Mesenchymal stem cell (in vitro differentiated cells and primary cell): Measurements from ENCODE around the gene RALGPS1.

Source experiments
- DNase-seq: peaks from one replicate; pipeline ENCODE4 v3.0.0-alpha.2; 2013
- H2AFZ ChIP-seq: one replicate; pipeline ENCODE4 v1.6.1; 2013; ENCODE audit warnings: low read depth, mild to moderate bottlenecking, control low read depth, inconsistent platforms, low read length, moderate library complexity
- H2AK5ac ChIP-seq: 2 replicates; pipeline ENCODE4 v1.6.1; 2013; ENCODE audit warnings: low read length, moderate library complexity, mild to moderate bottlenecking, inconsistent platforms; ENCODE audit not compliant: severe bottlenecking
- H2BK120ac ChIP-seq: one replicate; pipeline ENCODE4 v1.6.1; 2013; ENCODE audit warnings: low read depth, mild to moderate bottlenecking, inconsistent platforms, low read length, moderate library complexity
- H2BK12ac ChIP-seq, 2 experiments: one replicate each; pipeline ENCODE4 v1.6.1; 2013; ENCODE audit warnings: inconsistent platforms in 2 of 2, low read length in 2 of 2, mild to moderate bottlenecking in 2 of 2, moderate library complexity in 2 of 2, control low read depth in 1 of 2
- H2BK15ac ChIP-seq: one replicate; pipeline ENCODE4 v1.6.1; 2013; ENCODE audit warnings: mild to moderate bottlenecking, low read depth, inconsistent platforms; ENCODE audit not compliant: poor library complexity, severe bottlenecking
- H2BK5ac ChIP-seq: 2 replicates; pipeline ENCODE4 v1.6.1; 2013; ENCODE audit warnings: low read depth, mild to moderate bottlenecking, low read length, control low read depth, inconsistent platforms; ENCODE audit not compliant: poor library complexity, severe bottlenecking
- H3K14ac ChIP-seq, 2 experiments: one replicate each; pipeline ENCODE4 v1.6.1; 2013; ENCODE audit warnings: inconsistent platforms in 2 of 2, low read length in 2 of 2, control low read depth in 1 of 2, mild to moderate bottlenecking in 1 of 2, moderate library complexity in 1 of 2
- H3K18ac ChIP-seq, 2 experiments: one replicate each; pipeline ENCODE4 v1.6.1; 2013; ENCODE audit warnings: inconsistent platforms in 2 of 2, low read length in 2 of 2, control low read depth in 1 of 2, low read depth in 1 of 2, mild to moderate bottlenecking in 1 of 2
- H3K23ac ChIP-seq, 2 experiments: one replicate each; pipeline ENCODE4 v1.6.1; 2013; ENCODE audit warnings: inconsistent platforms in 2 of 2, low read length in 2 of 2, mild to moderate bottlenecking in 2 of 2, moderate library complexity in 2 of 2, control low read depth in 1 of 2
- H3K27ac ChIP-seq: 2 replicates; pipeline ENCODE4 v1.5.1; 2013; ENCODE audit warnings: mild to moderate bottlenecking, moderate library complexity, low read length, control low read depth, inconsistent platforms; ENCODE audit not compliant: poor library complexity, severe bottlenecking
- H3K27me3 ChIP-seq, 2 experiments: 2 replicates each; pipeline versions ENCODE4 v1.6.1 to v1.7.0; 2013; ENCODE audit warnings: low read length in 2 of 2, mild to moderate bottlenecking in 2 of 2, moderate library complexity in 2 of 2, control low read depth in 1 of 2, inconsistent platforms in 1 of 2; ENCODE audit not compliant: control insufficient read depth in 1 of 2, insufficient read depth in 1 of 2
- H3K36me3 ChIP-seq, 2 experiments: 2 replicates each; pipeline versions ENCODE4 v1.6.1 to v1.7.0; 2013; ENCODE audit warnings: low read length in 2 of 2, control low read depth in 1 of 2, inconsistent platforms in 1 of 2, low read depth in 1 of 2, mild to moderate bottlenecking in 1 of 2; ENCODE audit not compliant: insufficient read depth in 2 of 2, control insufficient read depth in 1 of 2
- H3K4ac ChIP-seq, 2 experiments: one replicate each; pipeline ENCODE4 v1.6.1; 2013; ENCODE audit warnings: inconsistent platforms in 2 of 2, low read length in 2 of 2, mild to moderate bottlenecking in 2 of 2, moderate library complexity in 2 of 2, control low read depth in 1 of 2, low read depth in 1 of 2
- H3K4me1 ChIP-seq: 2 replicates; pipeline ENCODE4 v1.6.1; 2013; ENCODE audit warnings: low read depth, low read length, control low read depth; ENCODE audit not compliant: control insufficient read depth, insufficient read depth
- H3K4me2 ChIP-seq: 2 replicates; pipeline ENCODE4 v1.6.1; 2013; ENCODE audit warnings: low read length, mild to moderate bottlenecking, inconsistent platforms; ENCODE audit not compliant: poor library complexity, severe bottlenecking
- H3K4me3 ChIP-seq, 2 experiments: 2 replicates each; pipeline versions ENCODE4 v1.5.1 to v1.7.0; 2013; ENCODE audit warnings: low read length in 2 of 2, mild to moderate bottlenecking in 2 of 2, control low read depth in 1 of 2, low read depth in 1 of 2; ENCODE audit not compliant: insufficient read depth in 1 of 2
- H3K79me1 ChIP-seq: replicated peaks from 2 replicates; pipeline ENCODE4 v1.6.1; 2013; ENCODE audit warnings: mild to moderate bottlenecking, control low read depth, low read length, inconsistent platforms; ENCODE audit not compliant: poor library complexity, severe bottlenecking
- H3K9ac ChIP-seq: 2 replicates; pipeline ENCODE4 v1.7.0; 2013; ENCODE audit warnings: mild to moderate bottlenecking, low read length, moderate library complexity
- H3K9me3 ChIP-seq: 2 replicates; pipeline ENCODE4 v1.7.0; 2013; ENCODE audit warnings: mild to moderate bottlenecking, low read length; ENCODE audit not compliant: control insufficient read depth
- H4K8ac ChIP-seq: one replicate; pipeline ENCODE4 v1.6.1; 2013; ENCODE audit warnings: inconsistent platforms, mild to moderate bottlenecking, low read length, moderate library complexity
- H4K91ac ChIP-seq: one replicate; pipeline ENCODE4 v1.6.1; 2013; ENCODE audit warnings: mild to moderate bottlenecking, low read length, inconsistent platforms
- WGBS: methylation state at CpG from one replicate; pipeline ENCODE4 v1.1.7; 2013; ENCODE audit warnings: mixed read lengths; 5-methylcytosine and 5-hydroxymethylcytosine counted together

The RALGPS1 gene

DNA sequence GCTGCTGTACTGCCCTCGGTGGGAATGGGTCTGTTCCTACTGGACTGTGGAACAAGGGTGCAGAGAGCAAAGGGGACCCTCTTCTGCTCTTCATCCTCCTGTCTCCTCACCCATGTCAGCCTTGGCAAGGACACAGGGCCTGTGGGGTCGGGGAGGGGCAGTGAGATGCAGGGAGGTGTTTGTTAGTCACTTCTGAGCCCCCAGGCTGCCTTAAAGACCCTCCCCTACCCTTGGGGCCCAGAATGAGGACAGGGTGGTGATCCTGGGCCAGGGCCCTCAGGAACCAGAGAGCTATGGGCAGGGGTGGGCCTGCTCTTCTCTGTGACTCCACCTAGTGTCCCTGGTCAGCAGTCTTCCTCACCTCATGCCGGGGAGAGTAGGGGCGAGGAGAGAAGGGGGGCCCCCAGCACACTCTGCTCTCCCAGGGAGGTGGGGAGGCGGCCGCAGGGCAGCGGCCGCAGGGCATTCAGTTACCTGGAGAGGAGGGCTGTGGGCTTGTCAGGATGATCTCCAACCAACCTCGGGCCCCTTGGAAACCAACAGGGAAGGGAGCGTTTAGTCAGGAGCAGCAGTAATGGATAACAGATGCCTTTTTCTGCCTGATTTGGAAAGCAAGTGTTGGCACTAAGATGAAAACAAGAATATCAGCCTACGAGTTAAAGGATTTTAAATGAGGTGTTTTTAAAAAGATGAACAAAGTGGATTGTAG, 288.0 kb downstream of the RALGPS1 start:
- H2BK120ac ChIP-seq: no peak overlapping the region
- H3K23ac ChIP-seq: no peak overlapping the region
- H2AK5ac ChIP-seq: no peak overlapping the region
- no peak for DNase-seq
- H3K79me1 ChIP-seq: no peaks in the 10 kb centered on the region
- no peak overlapping the region for H3K27ac ChIP-seq
- H2AFZ ChIP-seq: no peak overlapping the region
- H3K4me3 ChIP-seq: no peak overlapping the region
- peaks cover 4% of the 10 kb centered on the region for H3K4me1 ChIP-seq
- no peak overlapping the region for H3K4me2 ChIP-seq
- H2BK15ac ChIP-seq: peak overlapping the region; percentile 23
- no peak overlapping the region for H3K14ac ChIP-seq
- no peak overlapping the region for H3K4ac ChIP-seq
- 71% methylated on average over 11 of the region's 11 CpGs for WGBS
- H2BK5ac ChIP-seq: no peak overlapping the region
- peaks cover 14 to 52% of the 10 kb centered on the region in 2 experiments for H3K27me3 ChIP-seq
- H3K18ac ChIP-seq: no peak overlapping the region
- H4K8ac ChIP-seq: no peak overlapping the region
- H3K9me3 ChIP-seq: no peaks in the 10 kb centered on the region
- peak overlapping the region; percentile 11 for H3K9ac ChIP-seq
- H2BK12ac ChIP-seq: no peak overlapping the region
- no peaks in the 10 kb centered on the region for H3K36me3 ChIP-seq
- no peak overlapping the region for H4K91ac ChIP-seq

DNA sequence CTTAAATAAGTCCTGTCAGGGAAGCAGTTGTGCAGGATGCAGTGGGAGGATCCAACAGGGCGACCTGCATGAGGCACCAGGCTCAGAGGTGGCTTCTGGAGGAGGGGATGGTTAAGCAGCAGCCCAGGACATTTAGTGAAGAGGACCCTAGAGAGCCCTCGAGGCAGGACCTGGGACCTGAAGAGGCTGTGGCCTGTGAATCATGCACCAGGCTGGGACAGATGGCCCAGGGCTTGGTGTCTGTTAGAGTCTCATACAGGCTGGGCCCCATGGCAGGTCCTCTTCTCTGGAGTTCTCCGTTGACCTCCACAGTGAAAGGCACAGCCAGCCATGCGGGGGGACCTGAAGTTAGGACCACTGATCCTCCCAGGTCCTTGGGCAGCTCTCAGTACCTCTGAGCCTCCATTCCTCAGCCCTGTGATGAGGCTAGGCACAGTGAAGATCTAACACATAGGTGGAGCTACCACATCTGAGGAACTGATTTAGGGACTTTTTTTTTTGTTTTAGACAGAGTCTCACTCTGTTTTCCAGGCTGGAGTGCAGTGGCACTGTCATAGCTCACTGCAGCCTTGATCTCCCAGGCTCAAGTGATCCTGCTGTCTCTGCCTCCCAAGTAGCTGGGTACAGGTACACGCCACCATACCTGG, 289.2 kb downstream of the RALGPS1 start:
- H3K36me3 ChIP-seq: no peaks in the 10 kb centered on the region
- H3K4me1 ChIP-seq: peaks cover 4% of the 10 kb centered on the region
- no peak overlapping the region for H2AK5ac ChIP-seq
- H4K91ac ChIP-seq: no peak overlapping the region
- WGBS: 89% methylated on average over 5 of the region's 5 CpGs
- H3K4me3 ChIP-seq: no peak overlapping the region
- H3K14ac ChIP-seq: no peak overlapping the region
- no peaks in the 10 kb centered on the region for H3K79me1 ChIP-seq
- H3K4me2 ChIP-seq: no peak overlapping the region
- H3K9me3 ChIP-seq: no peaks in the 10 kb centered on the region
- no peak overlapping the region for H3K9ac ChIP-seq
- H2BK12ac ChIP-seq: no peak overlapping the region
- H2BK5ac ChIP-seq: no peak overlapping the region
- peaks cover 25 to 62% of the 10 kb centered on the region in 2 experiments for H3K27me3 ChIP-seq
- H2BK120ac ChIP-seq: no peak overlapping the region
- H3K4ac ChIP-seq: no peak overlapping the region
- DNase-seq: no peak
- no peak overlapping the region for H2BK15ac ChIP-seq
- H3K27ac ChIP-seq: no peak overlapping the region
- H4K8ac ChIP-seq: no peak overlapping the region
- H3K18ac ChIP-seq: no peak overlapping the region
- H2AFZ ChIP-seq: no peak overlapping the region
- no peak overlapping the region for H3K23ac ChIP-seq

DNA sequence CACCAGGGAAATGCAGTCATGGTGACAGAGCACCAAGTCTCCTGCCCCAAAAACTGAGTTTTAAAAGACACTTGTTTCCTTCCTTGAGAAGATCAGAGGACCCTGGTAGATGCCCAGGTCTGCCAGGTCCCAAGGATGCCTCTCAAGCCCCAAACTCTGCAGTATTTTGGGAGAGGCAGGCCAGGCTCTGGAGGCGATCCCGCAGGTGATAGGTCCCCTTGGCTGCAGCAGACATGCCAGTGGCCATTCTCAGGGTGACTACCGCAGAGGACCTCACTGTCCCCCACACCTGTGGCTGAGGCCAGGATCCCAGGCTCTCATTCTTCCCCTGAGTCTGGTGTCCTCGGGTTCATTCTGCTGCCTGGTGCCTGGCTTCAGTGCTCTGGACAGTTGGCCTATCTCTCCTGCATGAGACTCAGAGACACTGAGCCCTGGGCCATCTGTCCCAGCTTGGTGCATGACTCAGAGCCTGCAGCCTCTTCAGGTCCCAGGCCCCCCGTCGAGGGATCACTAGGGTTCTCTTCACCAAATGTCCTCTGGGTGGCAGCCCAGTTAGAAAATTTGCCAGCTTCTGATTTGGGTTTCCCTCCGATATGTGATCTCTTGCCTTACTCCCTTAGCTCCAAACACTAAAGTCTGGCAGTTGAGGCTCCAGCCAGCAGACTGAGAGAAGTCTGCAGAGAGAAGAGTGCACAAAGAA, 290.3 kb downstream of the RALGPS1 start:
- Histone ChIP-seq H4K91ac (no peak overlapping the region), H3K4me2 (no peak overlapping the region), H3K79me1 (no peaks in the 10 kb centered on the region), H3K9me3 (no peaks in the 10 kb centered on the region), H2BK5ac (no peak overlapping the region), H2BK15ac (no peak overlapping the region), H3K27ac (no peak overlapping the region), H2BK120ac (no peak overlapping the region), H2AK5ac (no peak overlapping the region), H3K4me3 (no peak overlapping the region), H3K27me3 (peaks cover 31 to 70% of the 10 kb centered on the region in 2 experiments), H3K36me3 (no peaks in the 10 kb centered on the region), H3K23ac (no peak overlapping the region), H3K4me1 (peaks cover 7% of the 10 kb centered on the region), H2AFZ (no peak overlapping the region), H3K18ac (no peak overlapping the region), H3K4ac (no peak overlapping the region), H3K9ac (no peak overlapping the region), H3K14ac (no peak overlapping the region), H4K8ac (no peak overlapping the region), H2BK12ac (no peak overlapping the region)
- peak; percentile 70 for DNase-seq
- WGBS: 60% methylated on average over 7 of the region's 7 CpGs

DNA sequence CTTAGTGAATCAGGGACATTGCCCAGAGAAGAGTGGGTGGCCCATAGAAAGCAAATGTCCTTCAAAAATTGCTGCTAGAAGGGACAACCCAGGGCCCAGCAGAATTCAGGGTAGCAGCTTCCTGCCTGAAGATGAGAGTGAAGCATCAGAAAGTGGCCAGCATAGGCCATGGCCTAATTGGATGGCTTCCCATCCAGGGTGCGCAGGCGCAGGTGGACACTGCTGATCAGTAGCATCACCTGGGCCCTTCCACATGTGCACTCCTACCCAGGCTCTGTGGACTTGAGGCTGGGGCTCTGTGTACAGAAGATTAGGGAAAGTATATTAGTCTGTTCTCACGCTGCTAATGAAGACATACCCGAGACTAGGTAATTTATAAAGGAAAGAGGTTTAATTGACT, 291.4 kb downstream of the RALGPS1 start:
- Histone ChIP-seq H3K4me1 (peaks cover 8% of the 10 kb centered on the region), H3K27me3 (peaks cover 41 to 69% of the 10 kb centered on the region in 2 experiments), H2BK15ac (no peak overlapping the region), H4K91ac (no peak overlapping the region), H3K14ac (no peak overlapping the region), H2BK120ac (no peak overlapping the region), H4K8ac (no peak overlapping the region), H3K23ac (no peak overlapping the region), H3K18ac (no peak overlapping the region), H2AK5ac (no peak overlapping the region), H3K9ac (no peak overlapping the region), H2BK12ac (no peak overlapping the region), H2AFZ (no peak overlapping the region), H3K4me2 (no peak overlapping the region), H3K36me3 (no peaks in the 10 kb centered on the region), H2BK5ac (no peak overlapping the region), H3K27ac (no peak overlapping the region), H3K4me3 (no peak overlapping the region), H3K79me1 (no peaks in the 10 kb centered on the region), H3K4ac (no peak overlapping the region), H3K9me3 (no peaks in the 10 kb centered on the region)
- WGBS: 93% methylated on average over 4 of the region's 4 CpGs
- no peak for DNase-seq
